AG20443 (cell line): Measurements from ENCODE around the gene MRC2.
"Not testable (repeated sequence)": the region's sequence is repeated elsewhere in the genome, so short reads cannot be mapped to it uniquely, and the experiment has no call there.

Source experiments
- DNase-seq: peaks from one replicate; pipeline ENCODE4 v3.0.0; 2012; ENCODE audit warnings: low spot score, mixed read lengths

MRC2 gene

DNA sequence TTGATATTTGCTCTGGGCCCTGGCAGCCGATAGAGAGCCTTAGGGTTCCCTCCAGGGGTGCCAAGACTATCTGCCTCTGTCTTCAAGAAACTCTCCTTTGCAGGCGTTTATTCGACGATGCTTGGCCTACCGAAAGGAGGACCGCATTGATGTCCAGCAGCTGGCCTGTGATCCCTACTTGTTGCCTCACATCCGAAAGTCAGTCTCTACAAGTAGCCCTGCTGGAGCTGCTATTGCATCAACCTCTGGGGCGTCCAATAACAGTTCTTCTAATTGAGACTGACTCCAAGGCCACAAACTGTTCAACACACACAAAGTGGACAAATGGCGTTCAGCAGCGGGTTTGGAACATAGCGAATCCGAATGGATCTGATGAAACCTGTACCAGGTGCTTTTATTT is 15.2 kb upstream of the MRC2 start:
- DNase-seq = not testable (repeated sequence)

DNA sequence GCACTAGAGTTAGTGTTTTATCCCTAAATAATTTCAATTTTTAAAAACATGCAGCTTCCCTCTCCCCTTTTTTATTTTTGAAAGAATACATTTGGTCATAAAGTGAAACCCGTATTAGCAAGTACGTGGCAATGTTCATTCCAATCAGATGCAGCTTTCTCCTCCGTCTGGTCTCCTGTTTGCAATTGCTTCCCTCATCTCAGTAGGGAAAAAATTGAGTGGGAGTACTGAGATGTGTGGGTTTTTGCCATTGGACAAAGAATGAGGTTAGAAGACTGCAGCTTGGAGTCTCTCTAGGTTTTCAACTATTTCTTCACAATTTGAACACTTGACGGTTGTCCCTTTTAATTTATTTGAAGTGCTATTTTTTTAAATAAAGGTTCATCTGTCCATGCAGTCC is 14.4 kb upstream of the MRC2 start:
- not testable (repeated sequence) for DNase-seq

DNA sequence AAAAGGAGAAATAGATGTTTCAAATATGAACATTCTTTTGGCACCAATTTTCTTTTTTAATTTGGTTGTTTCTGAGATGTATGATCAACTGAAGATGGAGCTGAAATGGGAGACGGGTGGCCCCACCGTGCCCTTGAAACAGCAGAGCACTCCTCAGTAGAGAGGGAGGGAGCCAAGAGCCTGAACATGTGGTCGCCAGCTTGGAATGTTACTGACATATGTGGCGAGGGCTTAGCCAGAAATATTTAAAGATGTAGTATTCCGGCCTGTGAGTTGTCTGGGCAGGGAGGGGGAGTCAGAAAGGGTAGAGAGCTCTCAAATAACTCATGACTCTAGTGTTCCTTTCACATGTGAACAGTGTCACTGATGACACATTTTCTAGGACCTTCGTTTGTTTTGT is 13.3 kb upstream of the MRC2 start:
- peak; percentile 78 for DNase-seq

DNA sequence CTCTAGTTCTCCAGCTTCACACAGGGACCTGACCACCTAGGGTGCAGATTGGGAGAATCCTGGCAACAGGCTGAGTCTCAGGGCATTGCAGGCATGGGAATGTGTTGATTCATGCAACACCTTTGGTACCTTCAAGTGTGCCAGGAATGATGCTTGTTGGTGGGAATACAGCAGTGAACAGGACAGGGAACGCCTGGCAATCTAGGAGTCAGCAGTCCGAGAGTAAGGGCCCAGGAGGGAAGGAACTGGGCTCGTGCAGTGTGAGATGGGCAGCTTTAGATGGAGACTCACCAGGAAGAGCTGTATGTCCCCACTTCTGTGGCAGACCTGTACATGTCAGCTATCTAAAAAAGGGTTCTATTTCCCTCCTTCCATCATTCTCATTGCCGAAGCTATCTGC is 12.0 kb upstream of the MRC2 start:
- DNase-seq = no peak

DNA sequence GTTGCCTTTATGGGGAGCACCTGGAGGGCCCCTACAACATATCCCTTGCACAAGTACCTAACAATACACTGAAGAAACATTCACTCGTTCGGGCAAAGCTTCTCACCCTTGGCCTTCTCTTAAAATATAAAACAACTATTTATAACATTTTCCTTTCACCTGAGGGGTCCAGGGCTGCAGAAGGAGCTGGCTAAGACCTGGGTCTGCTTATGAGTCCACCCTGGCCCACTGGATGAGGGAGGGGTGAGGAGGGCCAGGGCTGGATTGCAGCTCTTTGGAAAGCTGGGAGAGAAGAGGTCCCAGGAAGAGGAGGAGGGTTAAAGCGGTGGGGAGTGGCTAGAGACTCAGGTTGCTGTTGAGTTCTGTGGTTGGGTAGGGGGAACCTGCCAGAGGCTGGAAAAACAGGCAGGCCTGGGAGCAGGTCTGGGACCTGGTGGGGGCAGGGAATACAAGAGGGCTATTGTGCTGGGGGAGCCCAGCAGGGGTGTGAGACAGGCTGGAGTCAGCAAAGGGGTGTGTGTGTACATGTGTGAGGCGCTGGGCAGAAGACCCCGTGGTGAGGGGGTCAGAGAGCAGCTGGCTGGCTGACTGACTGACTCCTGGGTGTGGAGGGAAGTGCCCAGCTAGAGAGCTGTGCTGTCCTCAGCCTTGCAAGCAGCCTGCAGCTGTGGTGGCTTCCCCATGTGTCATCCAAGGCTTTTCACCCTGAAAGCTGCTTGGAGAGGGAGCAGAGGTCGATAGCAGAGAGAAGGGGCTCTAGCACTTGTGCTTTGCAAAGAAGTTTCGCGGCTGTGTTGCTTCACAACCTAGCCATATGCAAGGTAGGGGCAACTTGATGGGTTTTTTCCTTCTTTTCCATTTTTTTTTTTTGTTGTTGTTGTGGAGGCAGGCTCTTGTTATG is 10.2 kb upstream of the MRC2 start:
- DNase-seq = no peak

DNA sequence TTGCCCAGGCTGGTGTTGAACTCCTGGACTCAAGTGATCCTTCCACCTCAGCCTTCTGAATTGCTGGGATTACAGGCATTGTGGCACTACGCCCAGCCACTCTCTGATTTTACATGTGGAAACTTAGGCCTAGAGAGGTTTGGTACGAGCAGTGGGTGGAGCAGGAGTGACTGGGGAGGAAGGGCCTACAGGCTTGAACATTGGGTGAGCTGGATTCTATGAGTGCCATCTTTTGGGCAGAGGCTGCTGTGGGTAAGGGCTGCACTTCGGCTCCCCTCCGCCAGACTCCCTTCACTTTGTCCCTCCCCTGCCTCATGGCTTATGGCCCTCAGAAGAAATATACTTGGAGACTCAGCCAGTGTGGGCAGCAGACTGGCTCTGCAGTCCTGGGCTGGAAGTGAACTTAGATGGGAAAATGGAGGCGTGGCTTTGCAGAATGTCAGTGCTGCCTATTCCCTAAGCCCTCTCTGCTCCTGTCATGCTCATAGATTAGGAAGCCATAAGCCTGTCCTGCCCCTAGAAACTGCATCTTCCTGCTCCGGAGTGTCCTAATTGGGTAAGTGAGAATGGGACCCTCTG is 9.5 kb upstream of the MRC2 start:
- DNase-seq = peak; percentile 43

DNA sequence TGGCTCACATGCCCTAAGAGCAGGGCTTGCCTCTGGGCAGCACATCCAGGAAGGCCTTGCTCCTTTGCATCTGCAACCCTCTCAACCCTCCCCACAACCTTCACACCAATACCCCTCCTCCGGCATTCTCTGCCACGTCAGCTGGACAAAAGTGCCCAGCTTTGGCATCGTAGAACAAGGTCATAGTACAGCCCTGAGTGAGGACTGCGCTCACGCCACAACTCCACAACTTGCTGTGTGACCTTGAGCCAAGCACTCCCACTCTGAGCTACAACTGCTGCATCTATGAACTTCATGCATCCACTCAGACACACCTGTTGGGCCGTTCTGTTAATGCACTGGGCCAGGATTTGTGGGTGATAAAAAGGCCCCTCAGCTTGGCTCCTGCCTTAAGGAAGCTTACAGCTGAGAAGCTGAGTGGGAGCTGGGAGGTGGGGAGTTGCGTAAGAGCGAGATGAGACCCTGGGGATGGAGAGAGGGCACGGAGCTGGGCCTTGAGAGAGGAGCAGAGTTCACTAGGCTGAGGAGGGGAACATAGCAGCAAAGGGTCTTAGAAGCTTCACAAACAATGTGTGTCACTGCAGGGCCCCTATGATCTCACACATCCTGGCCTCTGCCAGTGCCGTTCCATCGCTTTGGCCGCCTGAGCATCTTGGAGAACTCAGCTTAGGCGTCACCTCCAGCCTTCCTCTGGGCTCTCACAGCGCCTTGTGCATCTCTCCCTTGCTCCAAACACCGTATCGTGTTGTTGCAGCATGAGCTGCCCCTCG is 8.6 kb upstream of the MRC2 start:
- DNase-seq = no peak

DNA sequence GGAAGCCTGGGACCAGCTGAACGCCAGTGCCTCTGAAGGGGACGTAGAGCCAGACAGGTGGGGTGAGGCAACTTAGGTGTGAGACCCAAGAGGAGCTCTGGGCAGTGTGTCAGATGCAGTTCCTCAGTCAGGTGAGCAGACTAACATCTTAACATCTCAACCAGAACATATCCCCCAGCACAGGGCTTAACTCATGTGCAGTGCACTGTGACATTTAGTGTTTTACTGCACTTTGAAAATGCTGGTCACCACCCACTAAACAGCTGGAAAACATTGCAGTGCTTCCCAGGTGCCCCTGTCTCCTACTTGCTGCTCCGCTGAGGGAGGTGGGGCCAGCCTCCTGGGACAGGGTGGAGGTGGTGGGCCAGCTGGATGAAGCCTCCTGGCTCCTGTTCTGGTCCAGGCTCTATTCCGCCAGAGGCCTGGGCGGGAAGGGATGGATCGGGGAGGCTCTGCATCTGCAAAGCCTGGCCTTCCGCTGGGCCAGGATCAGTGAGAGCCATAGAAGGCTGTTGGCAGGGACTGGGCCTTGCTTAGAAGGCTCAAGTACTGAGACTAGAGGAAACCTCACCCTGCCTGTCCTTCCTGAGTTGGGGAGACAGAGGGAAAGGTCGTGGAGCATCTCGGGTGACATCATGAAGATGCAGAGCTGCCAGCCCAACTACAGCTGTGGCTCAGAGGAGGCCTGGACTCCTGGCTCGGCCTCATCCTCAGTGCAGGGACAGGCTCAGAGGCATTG is 7.9 kb upstream of the MRC2 start:
- no peak for DNase-seq

DNA sequence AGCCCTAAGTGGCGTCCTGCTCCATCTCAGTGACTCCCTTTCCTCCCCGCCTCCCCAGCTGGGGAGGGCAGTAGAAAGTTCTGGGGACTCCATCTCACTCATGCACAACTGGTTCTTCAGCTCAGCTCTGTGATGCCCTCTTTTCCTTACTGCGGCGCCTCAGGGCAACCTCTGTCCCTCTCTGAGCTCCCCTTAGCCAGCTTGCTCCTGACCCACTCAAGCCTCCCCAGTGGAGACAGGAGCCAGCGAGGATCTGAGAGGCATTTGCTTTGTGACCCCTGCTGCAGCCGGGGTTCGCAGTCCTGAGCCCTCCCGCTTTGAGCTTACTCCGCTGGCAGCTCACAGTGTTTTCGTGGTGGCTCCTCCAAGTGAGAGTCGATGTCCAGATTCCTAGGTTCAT is 6.2 kb upstream of the MRC2 start:
- no peak for DNase-seq

DNA sequence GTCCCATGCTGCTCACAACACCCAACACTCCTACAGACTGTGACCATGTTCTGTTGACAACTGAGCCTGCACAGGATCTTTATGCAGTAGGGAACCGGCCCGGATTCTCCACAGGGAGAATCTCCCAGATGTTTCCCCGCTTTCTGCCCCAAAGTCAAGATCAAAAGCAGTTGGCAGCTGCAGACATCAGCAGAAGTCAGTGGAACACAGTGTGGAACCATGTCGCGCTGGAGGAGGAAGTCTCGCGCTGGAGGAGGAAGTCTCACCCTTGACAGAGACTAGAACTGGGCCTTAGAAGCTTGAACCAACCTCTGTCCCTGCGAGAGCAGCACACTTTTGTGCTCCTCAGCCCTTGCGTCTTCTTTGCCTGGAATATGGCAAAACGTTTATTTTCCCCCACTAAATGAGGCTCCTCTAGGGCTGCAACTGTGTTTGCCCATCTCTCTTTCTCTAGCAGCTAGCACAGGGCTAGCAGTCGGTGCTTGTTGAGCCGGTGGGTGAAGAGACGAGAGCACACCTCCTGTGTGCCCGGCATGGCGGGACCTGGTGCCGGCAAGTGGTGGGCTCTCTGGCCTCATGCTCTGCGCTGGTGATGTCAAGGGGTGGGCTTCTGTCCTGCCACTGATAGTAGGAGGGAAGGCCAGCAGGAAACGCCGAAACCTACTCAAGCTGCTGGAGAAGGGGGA is 2.1 kb upstream of the MRC2 start:
- no peak for DNase-seq

DNA sequence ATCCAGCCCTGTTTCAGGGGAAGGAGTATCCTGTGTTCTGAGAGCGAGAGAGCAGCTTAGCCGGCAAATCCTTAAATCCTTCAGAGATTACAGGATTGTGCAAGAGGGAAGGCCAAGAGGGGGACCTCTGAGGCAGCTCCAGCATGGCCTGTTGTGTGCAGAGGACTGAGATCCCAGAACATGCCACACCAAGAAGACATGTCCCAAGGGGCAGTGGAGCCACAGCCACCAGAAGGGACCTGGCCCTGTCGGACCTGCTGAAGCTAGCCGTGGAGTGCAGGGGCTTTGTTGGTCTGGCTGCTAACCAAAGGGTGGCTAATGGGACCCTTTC is 1.6 kb upstream of the MRC2 start:
- DNase-seq = no peak

DNA sequence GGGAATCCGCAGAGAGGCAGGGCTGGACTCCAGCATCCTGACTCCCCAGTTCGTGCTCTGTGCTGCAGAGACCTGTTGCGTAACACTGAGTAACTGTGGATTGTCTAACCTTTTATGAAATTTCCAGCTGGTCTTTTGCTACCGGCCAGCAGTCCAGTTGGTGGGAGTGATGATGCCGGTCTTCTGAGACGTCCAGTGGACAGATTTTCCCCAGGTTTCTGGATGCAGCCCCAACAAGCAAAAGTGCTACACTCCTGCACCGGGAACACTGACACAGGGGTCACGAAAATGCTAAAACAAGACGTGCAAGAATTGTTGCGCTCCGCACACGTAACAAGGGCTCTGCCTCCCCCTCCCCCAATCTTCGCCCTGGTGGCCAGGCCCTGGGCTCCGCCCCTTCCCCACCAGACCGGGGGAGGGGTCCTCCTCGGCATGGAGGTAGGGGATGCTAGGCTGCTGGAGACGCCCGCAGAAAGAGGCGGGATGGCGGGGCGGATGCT is 701 bp upstream of the MRC2 start:
- peak; percentile 89 for DNase-seq

DNA sequence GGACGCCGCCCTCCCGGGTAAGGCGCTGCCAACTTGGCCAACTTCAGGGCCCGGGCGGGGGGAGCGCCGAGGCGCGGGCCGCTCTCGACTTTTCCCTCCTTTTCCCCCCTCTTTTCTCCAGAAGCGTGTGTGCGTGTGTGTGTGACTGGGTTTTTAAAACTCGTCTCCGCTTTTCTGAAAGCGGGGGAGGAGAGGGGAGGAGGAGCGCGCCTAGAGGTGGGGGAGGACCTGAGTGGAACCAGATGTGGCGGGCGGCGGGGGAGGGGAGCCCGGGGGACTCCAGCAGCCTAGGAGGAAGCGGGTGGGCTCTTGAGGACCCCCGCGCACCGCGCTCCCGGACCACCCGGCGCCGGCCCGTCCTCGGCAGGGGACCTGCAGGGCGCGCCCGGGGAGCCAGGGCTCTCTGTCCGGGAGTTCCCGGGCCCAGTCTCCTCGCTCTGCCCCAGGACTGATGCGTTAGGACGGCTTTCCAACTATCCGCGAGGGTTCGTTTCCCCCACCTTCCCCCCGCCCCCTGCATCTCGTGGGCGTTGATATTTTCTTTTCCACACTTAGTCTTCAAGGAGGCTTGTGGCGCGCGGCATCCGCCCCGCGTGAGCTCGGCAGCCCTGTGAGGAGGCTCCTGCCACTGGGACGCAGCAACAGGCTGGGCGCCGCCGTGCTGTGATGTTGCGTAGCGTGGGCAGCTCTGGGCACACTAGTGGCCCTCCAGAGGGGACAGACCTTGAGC is 599 bp downstream of the MRC2 start:
- DNase-seq = peak; percentile 82

DNA sequence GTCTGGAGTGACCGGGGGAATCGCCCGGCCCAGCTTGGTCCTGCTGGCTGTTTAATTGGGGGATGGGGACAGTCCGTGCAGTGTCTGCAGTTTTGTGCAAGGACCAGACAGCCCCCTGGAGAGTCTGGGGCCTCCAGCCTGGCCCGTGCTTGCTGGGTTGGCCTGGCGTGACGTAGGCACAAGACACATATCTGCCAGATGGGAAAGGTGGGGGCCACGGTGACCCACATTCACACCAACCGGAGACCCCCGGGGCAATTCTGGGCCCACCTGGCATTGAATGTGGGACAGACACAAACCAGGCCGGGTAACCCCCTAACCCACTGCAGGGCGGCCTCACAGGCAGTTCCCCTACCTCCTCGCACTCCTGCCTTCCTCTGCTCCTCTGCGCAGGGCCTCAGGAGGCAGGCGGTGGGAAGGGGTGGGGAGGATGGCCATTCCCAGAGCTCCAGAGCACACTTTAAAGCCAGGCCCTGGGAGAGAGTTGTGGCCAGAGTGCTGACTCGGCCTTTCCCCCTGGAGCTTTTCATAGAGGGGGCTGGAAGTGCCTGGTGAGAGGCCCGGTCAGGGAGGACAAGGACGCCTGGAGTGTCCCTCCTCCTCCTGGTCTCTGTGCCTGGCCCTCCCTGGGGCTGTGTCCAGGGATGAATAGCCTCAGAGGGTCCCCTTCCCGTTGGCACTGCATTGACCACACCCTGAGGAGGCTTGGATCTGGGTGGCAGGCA is 1.5 kb downstream of the MRC2 start:
- peak; percentile 53 for DNase-seq

DNA sequence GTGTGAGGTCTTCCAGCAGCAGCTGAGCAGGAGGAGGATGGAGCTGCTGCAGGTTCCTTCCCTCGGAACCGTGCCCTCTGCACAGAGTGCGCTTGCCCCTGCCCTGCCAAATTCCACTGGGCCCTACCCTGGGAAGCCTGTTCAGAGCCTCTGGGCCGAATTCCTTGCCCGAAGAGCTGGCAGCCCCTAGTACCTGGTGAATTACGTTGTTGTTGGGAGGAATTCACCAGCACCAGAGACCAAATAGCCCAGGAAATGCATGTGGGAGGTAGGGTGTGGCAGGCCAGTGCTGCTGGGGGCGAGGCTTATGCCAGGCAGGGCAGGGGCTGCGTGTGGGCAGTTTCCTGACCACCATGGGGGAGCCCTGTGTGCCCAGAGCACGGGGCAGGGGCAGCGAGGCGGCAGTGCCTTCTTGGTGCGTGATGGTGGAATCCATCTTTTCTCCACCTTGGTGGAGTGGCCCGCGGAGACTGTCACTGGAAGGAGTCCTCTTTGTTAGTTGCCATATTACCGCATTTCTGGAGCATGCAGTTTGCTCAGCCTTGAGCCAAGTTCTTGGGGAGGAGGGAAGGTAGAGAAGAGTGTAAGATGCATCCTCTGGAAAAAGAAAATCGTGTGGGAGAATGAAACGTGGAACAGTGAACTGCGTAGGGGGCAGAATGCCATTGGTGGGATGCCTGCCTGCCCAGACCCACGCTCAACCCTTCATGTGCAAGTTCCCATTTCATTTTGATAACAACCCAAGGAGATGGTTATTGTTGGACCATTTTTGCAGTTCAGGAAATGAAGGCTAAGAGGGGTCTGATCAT is 2.3 kb downstream of the MRC2 start:
- DNase-seq = no peak

DNA sequence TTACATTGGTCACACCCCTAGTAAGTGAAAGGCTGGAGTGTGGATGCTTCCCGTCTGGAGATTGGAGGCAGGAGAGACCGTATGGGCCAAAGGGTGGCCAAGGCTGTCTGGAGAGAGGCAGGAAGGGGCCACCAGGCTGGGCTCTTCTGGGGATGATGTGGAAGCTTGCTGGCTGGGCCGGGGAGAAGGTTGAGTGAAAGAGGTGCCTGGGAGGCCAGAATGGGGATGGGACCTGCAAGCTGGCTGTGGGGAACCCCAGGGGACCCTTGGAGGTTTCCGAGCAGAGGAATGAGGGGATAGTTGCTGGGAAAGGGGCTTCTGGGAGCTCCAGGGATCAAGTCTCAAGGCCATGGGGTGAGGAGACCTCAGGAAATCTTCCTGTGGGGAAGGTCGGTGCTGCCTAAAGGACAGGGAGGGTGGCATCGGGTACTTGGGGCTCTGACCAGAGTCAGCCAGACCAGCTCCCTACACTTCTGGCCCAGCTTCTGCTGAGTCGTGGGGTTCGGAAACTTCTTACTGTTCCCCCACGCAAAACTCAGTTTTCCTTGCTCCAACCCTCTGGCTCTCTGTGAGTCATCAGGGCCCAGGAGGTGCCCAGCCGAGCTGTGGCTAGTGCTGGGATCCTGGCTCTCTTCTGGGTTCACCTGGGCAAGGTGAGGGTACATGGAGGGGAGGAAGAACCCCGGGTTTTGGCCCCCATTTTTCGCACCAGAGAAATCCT is 3.1 kb downstream of the MRC2 start:
- DNase-seq = no peak

DNA sequence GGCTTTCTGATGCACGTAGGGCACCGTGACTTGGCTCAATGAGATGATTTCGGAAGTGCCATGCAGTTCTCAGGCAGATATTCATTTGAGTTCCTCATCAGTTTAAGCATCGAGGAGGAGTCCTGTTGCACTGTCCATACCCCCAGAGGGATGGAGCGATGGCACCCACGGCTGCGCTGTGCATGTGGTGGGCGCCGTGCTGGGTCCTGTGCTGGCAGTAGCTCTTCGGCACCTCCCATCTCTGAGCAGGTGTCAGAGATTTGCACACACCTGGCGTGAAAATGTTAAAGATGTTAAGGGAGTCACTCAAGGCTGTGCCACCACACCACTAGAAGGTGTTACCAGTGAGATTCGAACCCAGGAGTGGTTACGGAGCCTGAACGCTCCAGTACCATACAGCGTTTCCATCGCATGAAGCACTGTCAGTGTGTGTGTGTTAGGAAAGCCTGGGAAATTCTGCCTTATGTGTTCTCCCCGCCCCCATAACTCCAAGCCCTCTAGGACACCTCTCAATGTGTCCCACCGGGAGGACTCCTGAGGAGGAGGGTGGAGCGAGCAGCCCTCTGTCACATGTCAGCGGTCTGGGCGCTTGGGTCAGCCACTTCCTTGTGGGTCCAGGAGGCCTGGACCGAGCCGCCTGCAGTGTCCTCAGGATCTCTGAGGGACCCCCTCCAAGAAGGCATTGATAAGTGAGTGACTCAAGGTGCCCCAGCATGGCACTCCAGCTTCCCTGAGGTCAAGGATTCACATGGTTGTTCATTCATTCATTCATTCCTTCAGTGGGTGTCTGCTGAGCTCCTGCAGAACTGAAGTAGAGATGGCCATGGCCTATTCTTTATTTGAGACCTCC is 3.8 kb downstream of the MRC2 start:
- no peak for DNase-seq
